KG1 (cell line): ENCODE data around the gene COL20A1.
"Not testable (repeated sequence)": the region's sequence is repeated elsewhere in the genome, so short reads cannot be mapped to it uniquely, and the experiment has no call there.

ENCODE experiments used
- DNase-seq: peaks from one replicate; lab custom pipeline; 2025; lab: John Stamatoyannopoulos, UW

Gene COL20A1

DNA sequence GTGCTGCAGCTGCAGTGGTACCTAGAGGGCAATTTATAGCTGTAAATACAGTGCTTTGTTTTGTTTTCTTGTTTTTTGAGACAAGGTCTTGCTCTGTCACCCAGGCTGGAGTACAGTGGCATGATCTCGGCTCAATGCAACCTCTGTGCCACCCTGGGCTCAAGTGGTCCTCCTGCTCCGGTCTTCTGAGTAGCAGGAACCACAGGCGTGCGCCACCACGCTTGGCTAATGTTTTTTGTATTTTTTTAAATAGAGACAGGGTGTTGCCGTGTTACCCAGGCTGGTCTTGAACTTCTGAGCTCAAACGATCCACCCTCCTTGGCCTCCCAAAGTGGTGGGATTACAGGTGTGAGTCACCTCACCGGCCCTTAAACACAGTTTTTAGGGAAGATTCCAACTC is 41.4 kb downstream of the COL20A1 start:
- DNase-seq: no peak

DNA sequence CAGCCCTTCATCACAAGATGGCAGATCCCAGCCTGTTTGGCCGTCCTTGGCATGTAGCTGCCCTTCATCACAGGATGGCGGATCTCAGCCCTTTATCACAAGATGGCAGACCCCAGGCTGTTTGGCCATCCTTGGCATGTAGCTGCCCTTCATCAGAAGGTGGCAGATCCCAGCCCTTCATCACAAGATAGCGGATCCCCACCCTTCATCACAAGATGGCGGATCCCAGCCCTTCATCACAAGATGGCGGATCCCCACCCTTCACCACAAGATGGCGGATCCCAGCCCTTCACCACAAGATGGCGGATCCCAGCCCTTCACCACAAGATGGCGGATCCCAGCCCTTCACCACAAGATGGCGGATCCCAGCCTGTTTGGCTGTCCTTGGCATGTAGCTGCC is 42.1 kb downstream of the COL20A1 start:
- not testable (repeated sequence) for DNase-seq

DNA sequence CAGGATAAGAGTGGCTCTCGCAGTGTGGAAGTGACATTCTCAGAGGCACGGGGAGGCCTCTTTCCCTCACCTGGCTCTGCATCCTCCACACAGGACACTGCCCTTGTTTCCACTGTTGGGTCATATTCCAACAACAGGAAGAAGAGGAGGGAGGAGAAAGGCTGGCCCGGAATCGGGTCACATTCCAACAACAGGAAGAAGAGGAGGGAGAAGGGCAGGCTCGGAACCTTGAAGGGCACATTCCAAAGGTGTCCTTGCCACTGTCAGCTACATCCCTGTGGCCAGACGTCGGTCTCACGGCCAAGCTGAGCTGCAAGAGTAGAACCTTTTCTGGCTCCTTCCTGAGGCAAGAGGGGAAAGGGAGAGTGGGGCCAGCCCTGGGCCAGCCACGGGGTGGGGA is 42.7 kb downstream of the COL20A1 start:
- DNase-seq: no peak

DNA sequence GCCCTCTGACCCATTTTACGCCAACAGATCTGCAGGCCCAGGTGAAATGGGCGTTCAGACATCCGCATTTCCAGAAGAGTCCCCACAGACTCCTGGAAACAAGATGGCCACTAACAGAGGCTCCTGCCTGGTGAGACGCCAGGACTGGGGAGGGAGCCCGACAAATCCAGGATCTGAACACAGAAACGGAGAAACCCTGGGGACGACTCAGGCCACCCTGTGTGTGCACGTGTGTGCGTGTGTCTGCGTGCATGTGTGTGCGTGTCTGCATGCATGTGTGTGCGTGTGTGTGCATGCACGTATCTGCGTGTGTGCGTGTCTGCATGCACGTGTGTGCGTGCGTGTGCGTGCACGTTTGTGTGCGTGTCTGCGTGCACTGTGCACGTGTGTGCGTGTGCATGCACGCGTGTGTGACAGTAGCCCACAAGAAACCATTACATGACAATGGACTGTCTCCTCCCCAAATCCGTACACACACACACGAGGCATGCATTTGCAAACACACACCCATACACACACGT is 43.3 kb downstream of the COL20A1 start:
- no peak for DNase-seq

GRCh38 chr20:63337786-63338420 is 44.9 kb downstream of the COL20A1 start:
- no peak for DNase-seq

DNA sequence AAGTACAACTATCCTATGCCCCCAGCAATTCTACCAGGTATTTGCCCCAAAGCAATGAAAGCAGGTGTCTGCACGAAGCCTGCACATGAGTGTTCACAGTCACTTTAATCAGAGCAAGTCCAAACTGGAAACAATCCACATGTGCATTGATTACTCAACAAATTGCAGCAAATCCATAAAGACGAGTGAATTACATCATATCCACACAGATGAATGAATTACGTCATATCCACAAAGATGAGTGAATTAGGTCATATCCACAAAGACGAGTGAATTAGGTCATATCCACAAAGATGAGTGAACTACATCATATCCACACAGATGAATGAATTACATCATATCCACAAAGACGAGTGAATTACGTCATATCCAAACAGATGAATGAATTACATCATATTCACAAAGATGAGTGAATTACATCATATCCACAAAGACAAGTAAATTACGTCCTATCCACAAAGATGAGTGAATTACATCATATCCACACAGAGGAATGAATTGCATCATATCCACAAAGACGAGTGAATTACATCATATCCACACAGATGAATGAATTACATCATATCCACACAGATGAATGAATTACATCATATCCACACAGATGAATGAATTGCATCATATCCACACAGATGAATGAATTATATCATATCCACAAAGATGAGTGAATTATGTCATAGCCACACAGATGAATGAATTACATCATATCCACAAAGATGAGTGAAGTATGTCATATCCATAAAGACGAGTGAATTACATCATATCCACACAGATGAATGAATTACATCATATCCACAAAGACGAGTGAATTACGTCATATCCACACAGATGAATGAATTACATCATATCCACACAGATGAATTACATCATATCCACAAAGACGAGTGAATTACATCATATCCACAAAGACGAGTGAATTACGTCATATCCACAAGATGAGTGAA is 46.4 kb downstream of the COL20A1 start:
- DNase-seq: not testable (repeated sequence)

DNA sequence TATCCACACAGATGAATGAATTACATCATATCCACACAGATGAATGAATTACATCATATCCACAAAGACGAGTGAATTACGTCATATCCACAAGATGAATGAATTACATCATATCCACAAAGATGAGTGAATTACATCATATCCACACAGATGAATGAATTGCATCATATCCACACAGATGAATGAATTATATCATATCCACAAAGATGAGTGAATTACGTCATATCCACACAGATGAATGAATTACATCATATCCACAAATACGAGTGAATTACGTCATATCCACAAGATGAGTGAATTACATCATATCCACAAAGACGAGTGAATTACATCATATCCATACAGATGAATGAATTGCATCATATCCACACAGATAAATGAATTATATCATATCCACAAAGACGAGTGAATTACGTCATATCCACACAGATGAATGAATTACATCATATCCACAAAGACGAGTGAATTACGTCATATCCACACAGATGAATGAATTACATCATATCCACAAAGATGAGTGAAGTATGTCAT is 47.2 kb downstream of the COL20A1 start:
- not testable (repeated sequence) for DNase-seq

DNA sequence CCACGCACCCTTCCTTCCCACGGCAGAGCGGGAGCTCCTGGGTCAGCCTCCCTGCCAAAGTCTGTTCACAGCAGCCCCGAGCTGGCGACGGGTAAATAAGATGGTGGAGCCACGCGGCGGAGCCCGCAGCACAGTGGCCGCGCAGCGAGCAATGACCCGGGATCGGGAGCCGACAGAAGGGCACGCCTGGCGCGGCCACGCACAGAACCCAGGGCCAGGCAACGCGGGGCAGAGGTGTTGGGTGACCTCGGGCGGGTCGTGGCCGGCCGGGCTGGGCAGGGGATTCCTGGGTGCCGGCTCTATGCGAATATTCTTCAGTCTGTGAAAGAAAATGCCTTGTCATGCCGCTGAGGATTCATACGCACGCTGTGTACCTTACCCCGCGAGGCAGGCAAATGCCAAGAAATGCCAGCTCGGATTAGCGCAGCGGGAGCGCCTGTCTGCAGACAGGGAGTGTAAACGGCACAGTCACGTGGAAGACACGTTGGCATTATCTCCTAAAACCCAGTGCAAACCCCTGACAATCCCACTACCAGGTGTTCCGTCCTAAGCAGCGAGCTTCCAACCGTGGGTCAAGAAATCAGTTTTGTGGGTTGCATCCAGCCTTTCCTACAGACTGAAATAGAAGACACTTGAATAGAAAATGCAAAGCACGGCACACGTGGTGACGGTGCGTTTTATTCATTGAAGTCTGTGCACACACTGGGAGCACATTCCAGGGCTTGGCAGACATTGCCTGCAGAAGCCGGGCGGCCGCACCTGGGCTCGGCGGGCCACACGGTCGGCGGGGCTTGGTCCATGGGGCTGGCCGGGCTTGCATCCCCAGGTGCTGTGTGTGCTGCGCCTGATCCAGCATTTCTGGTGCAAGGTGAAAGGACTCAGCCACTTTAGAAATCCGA is 49.8 kb downstream of the COL20A1 start:
- no peak for DNase-seq

DNA sequence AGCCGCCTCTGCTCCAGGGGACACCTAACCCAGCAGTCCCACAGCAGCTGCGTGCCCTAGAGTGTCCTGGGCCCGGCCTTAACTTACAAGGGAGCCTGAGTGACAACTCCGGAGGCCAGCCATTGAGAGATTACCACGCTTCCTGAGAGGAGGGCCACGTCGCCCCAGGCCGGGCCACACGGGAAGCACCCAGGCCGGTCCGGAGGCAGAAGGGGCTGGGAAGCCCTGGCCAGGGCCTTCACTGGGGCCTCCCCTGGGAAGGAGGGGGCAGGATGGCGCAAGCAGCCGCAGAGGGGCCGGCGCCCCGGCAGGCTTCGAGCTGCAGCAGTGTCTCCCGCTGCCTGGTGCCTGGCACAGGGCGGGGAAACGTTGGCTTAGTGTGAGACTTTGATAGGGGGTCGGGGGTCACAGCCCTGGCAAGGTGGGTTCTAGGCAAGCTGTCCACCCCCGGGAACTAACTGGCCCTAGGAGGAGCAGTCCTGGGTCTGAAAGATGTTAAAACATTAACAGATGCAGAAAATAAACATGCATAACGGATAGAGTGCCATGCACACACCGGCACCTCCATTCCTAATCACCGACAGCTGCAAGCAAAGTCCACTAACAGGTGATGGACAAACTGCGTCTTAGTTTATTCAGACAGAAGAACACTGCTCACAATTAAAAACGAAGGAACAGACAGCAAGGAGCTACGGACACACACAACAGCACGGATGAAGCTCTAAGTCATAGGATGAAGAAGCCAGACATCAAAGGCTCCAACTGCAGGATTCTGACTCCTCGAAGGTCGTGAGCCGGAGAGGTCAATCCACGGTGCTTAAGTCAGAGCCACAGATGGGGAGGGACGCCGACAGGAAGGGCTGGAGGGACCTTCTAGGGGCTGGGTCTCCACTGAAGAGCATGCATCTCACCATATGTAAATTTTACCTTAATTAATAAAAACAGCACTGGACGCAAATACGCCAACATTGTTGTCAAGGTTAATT is 50.8 kb downstream of the COL20A1 start:
- DNase-seq: no peak

- no peak for DNase-seq
Measured at GRCh38 chr20:63344616-63345327, 51.8 kb downstream of the COL20A1 start.

- DNase-seq: no peak
Measured at GRCh38 chr20:63345328-63346100, 52.5 kb downstream of the COL20A1 start.

DNA sequence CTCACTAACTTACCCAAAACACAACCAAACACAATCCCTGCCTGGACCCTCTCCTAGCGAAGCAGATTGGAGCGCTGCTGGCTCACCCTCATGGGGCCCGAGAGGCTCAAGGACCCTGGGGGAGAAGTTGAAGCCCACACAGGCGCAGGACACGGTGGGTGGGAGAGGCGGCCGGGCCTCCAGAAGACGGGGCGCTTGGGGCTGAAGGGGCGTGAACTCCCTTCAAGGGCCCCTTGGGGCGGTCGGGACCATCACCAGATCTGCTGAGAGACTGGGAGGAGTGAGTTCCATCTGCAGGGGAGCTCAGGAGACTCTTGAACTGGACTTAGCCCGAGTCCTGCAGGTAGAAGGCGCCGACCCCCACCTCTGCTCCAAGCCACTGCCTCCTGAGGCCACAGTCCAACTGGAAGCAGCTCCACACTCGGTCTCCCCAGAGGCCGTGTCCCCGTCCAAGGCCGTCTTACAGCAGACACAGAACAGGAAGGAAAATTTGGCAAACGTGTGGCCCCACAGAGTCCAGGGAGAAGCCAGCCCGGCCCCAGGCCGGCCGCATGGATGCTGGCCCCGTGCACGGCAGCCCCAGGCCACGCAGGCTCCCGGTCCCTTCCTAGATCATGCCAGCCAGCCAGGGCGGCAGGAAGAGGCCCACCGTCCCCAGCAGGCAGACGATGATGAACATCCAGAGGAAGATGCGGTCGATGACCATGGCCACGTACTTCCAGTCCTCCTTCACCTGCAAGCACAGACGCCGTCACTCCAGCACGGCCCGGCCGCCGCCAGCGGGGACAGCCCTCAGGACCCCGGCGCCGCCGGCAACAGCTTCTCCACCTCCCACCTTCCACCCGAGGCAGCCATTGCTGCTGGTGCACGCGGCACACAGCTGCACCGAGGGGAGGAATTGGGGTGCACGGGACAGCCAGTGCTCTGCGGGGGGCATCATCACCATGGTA is 53.4 kb downstream of the COL20A1 start:
- DNase-seq: no peak

- no peak for DNase-seq
Measured at GRCh38 chr20:63347081-63347741, 54.2 kb downstream of the COL20A1 start.

- DNase-seq: no peak
Measured at GRCh38 chr20:63347950-63348827, 55.2 kb downstream of the COL20A1 start.

GRCh38 chr20:63348828-63349515 is 56.0 kb downstream of the COL20A1 start:
- no peak for DNase-seq

GRCh38 chr20:63349516-63349895 is 56.5 kb downstream of the COL20A1 start:
- DNase-seq: no peak
